Neuronal stem cell (in vitro differentiated cells): ENCODE data around the gene FCHSD1.

ENCODE experiments used
- DNase-seq: peaks from one replicate; pipeline ENCODE4 v3.0.0-alpha.2; 2013; ENCODE audit warnings: low spot score
- H2AFZ ChIP-seq: one replicate; pipeline ENCODE4 v1.6.1; 2013; ENCODE audit warnings: mild to moderate bottlenecking, low read length, inconsistent platforms
- H2AK5ac ChIP-seq: 2 replicates; pipeline ENCODE4 v1.6.1; 2013; ENCODE audit warnings: low read depth, mild to moderate bottlenecking, inconsistent platforms, low read length, moderate library complexity, mixed read lengths
- H2BK120ac ChIP-seq: 2 replicates; pipeline ENCODE4 v1.6.1; 2013; ENCODE audit warnings: low read depth, mild to moderate bottlenecking, inconsistent platforms, low read length, moderate library complexity, mixed read lengths
- H2BK12ac ChIP-seq: one replicate; pipeline ENCODE4 v1.6.1; 2013; ENCODE audit warnings: low read length, inconsistent platforms
- H2BK15ac ChIP-seq: 2 replicates; pipeline ENCODE4 v1.6.1; 2013; ENCODE audit warnings: mild to moderate bottlenecking, low read length, inconsistent platforms, mixed read lengths
- H2BK5ac ChIP-seq: one replicate; pipeline ENCODE4 v1.6.1; 2013; ENCODE audit warnings: inconsistent platforms, mild to moderate bottlenecking, low read length, moderate library complexity
- H3K14ac ChIP-seq: one replicate; pipeline ENCODE4 v1.6.1; 2013; ENCODE audit warnings: low read length, inconsistent platforms
- H3K18ac ChIP-seq: 2 replicates; pipeline ENCODE4 v1.6.1; 2013; ENCODE audit warnings: low read length, inconsistent platforms
- H3K23ac ChIP-seq: 2 replicates; pipeline ENCODE4 v1.6.1; 2013; ENCODE audit warnings: low read depth, mild to moderate bottlenecking, mixed read lengths, low read length, inconsistent platforms; ENCODE audit not compliant: poor library complexity
- H3K27ac ChIP-seq: replicated peaks from 3 replicates; pipeline ENCODE4 v1.5.1; 2013; ENCODE audit warnings: low read length, inconsistent platforms
- H3K27me3 ChIP-seq, 3 experiments: 2 replicates each; pipeline ENCODE4 v1.6.1; 2013; ENCODE audit warnings: low read length in 3 of 3, mild to moderate bottlenecking in 2 of 3, inconsistent platforms in 1 of 3, low read depth in 1 of 3, mixed read lengths in 1 of 3, moderate library complexity in 1 of 3; ENCODE audit not compliant: control insufficient read depth in 3 of 3, insufficient read depth in 3 of 3
- H3K36me3 ChIP-seq, 2 donors: replicated peaks in 1 of 2; 2 replicates each; pipeline ENCODE4 v1.6.1; 2013; ENCODE audit warnings: low read length in 2 of 2; ENCODE audit not compliant: control insufficient read depth in 2 of 2, insufficient read depth in 2 of 2
- H3K4ac ChIP-seq: 2 replicates; pipeline ENCODE4 v1.6.1; 2013; ENCODE audit warnings: inconsistent platforms, mild to moderate bottlenecking, low read length, moderate library complexity
- H3K4me1 ChIP-seq, 2 donors: 1 replicate in 1 of 2; 2 replicates in 1 of 2; pipeline ENCODE4 v1.6.1; 2013; ENCODE audit warnings: low read length in 2 of 2, low read depth in 1 of 2; ENCODE audit not compliant: control insufficient read depth in 2 of 2, insufficient read depth in 1 of 2
- H3K4me2 ChIP-seq: one replicate; pipeline ENCODE4 v1.6.1; 2013; ENCODE audit warnings: mild to moderate bottlenecking, low read length, inconsistent platforms; ENCODE audit not compliant: insufficient read depth, poor library complexity, severe bottlenecking
- H3K4me3 ChIP-seq, 2 donors: 2 replicates each; pipeline ENCODE4 v1.5.1; 2013; ENCODE audit warnings: low read length in 2 of 2, mild to moderate bottlenecking in 2 of 2, inconsistent platforms in 1 of 2, moderate library complexity in 1 of 2
- H3K79me1 ChIP-seq: one replicate; pipeline ENCODE4 v1.6.1; 2013; ENCODE audit warnings: low read depth, mild to moderate bottlenecking, inconsistent platforms, low read length, moderate library complexity
- H3K9ac ChIP-seq: one replicate; pipeline ENCODE4 v1.6.1; 2013; ENCODE audit warnings: mild to moderate bottlenecking, low read depth, low read length, inconsistent platforms; ENCODE audit not compliant: poor library complexity
- H3K9me3 ChIP-seq, 2 donors: replicated peaks in 1 of 2; 2 replicates each; pipeline versions ENCODE3 to v1.6.1; 2013; ENCODE audit warnings: low read length in 2 of 2, mild to moderate bottlenecking in 2 of 2, inconsistent platforms in 1 of 2, low read depth in 1 of 2, mixed read lengths in 1 of 2, moderate library complexity in 1 of 2; ENCODE audit not compliant: control insufficient read depth in 2 of 2, insufficient read depth in 1 of 2
- H4K8ac ChIP-seq: one replicate; pipeline ENCODE4 v1.6.1; 2013; ENCODE audit warnings: low read depth, mild to moderate bottlenecking, inconsistent platforms, low read length, moderate library complexity
- H4K91ac ChIP-seq: one replicate; pipeline ENCODE4 v1.6.1; 2013; ENCODE audit warnings: low read length, low read depth, mild to moderate bottlenecking, inconsistent platforms; ENCODE audit not compliant: poor library complexity
- WGBS, 2 donors: extraction: QIAGEN DNeasy Blood & Tissue Kit; methylation state at CpG; one replicate each; pipeline ENCODE4 v1.1.7; 2013; ENCODE audit warnings: missing lambda C conversion rate in 2 of 2, mixed read lengths in 1 of 2; ENCODE audit not compliant: insufficient read length in 2 of 2, insufficient replicate concordance in 1 of 2; ENCODE audit errors: extremely low coverage in 2 of 2; 5-methylcytosine and 5-hydroxymethylcytosine counted together

Gene FCHSD1

GRCh38 chr5:141647851-141648250 lies 3.4 kb downstream of the FCHSD1 start:
- H4K91ac ChIP-seq, result no peak overlapping the region
- no peak overlapping the region for H3K4ac ChIP-seq
- H3K23ac ChIP-seq, result no peak overlapping the region
- H3K4me3 ChIP-seq, result no peak overlapping the region
- no peak overlapping the region for H2BK5ac ChIP-seq
- H3K9ac ChIP-seq, result no peak overlapping the region
- no peak overlapping the region for H4K8ac ChIP-seq
- no peak overlapping the region for H2BK120ac ChIP-seq
- H3K4me1 ChIP-seq, result peaks cover 3 to 5% of the 10 kb centered on the region in 2 donors
- DNase-seq, result no peak
- no peaks in the 10 kb centered on the region for H3K79me1 ChIP-seq
- WGBS, 2 donors, result no CpG with 5 or more reads among the region's 3 CpGs
- no peaks in the 10 kb centered on the region for H3K9me3 ChIP-seq
- H2AK5ac ChIP-seq, result no peak overlapping the region
- H2BK12ac ChIP-seq, result no peak overlapping the region
- no peak overlapping the region for H2BK15ac ChIP-seq
- no peak overlapping the region for H2AFZ ChIP-seq
- H3K27ac ChIP-seq, result no peak overlapping the region
- H3K27me3 ChIP-seq, result no peaks in the 10 kb centered on the region
- no peak overlapping the region for H3K18ac ChIP-seq
- no peak overlapping the region for H3K4me2 ChIP-seq
- H3K36me3 ChIP-seq, result peaks cover 0 to 8% of the 10 kb centered on the region in 2 donors
- no peak overlapping the region for H3K14ac ChIP-seq

- Histone ChIP-seq H4K8ac (no peak overlapping the region), H2AFZ (no peak overlapping the region), H4K91ac (no peak overlapping the region), H3K23ac (no peak overlapping the region), H3K18ac (no peak overlapping the region), H2BK12ac (no peak overlapping the region), H3K4me2 (no peak overlapping the region), H3K27ac (no peak overlapping the region), H3K14ac (no peak overlapping the region), H3K4me1 (peaks cover 3 to 5% of the 10 kb centered on the region in 2 donors), H2BK120ac (no peak overlapping the region), H2BK15ac (no peak overlapping the region), H2AK5ac (no peak overlapping the region), H3K9ac (no peak overlapping the region), H3K4me3 (no peak overlapping the region), H3K4ac (no peak overlapping the region), H3K27me3 (no peaks in the 10 kb centered on the region), H3K36me3 (peaks cover 0 to 12% of the 10 kb centered on the region in 2 donors), H3K79me1 (no peaks in the 10 kb centered on the region), H3K9me3 (no peaks in the 10 kb centered on the region), H2BK5ac (no peak overlapping the region)
- no peak for DNase-seq
- WGBS, 2 donors, result no CpG with 5 or more reads among the region's 5 CpGs
Observed at GRCh38 chr5:141647242-141647641, 4.0 kb downstream of the FCHSD1 start.

GRCh38 chr5:141646026-141646425 lies 5.2 kb downstream of the FCHSD1 start:
- Histone ChIP-seq H2AK5ac (no peak overlapping the region), H2BK120ac (no peak overlapping the region), H3K23ac (no peak overlapping the region), H3K4me1 (peaks cover 0 to 5% of the 10 kb centered on the region in 2 donors), H3K27ac (no peak overlapping the region), H3K9me3 (no peaks in the 10 kb centered on the region), H3K9ac (no peak overlapping the region), H3K79me1 (no peaks in the 10 kb centered on the region), H3K4me2 (no peak overlapping the region), H3K4ac (no peak overlapping the region), H4K91ac (no peak overlapping the region), H3K27me3 (no peaks in the 10 kb centered on the region), H2BK12ac (no peak overlapping the region), H2BK15ac (no peak overlapping the region), H2BK5ac (no peak overlapping the region), H3K18ac (no peak overlapping the region), H3K14ac (no peak overlapping the region), H4K8ac (no peak overlapping the region), H3K4me3 (no peak overlapping the region), H3K36me3 (peaks cover 0 to 16% of the 10 kb centered on the region in 2 donors), H2AFZ (no peak overlapping the region)
- no CpG with 5 or more reads among the region's 6 CpGs for WGBS, 2 donors
- no peak for DNase-seq

- H3K4me1 ChIP-seq, result peaks cover 0 to 5% of the 10 kb centered on the region in 2 donors
Observed at GRCh38 chr5:141641634-141642267, 9.5 kb downstream of the FCHSD1 start.

More at GRCh38 chr5:141641634-141642267, 9.5 kb downstream of the FCHSD1 start:
- no peak overlapping the region for H3K23ac ChIP-seq
- no peak for DNase-seq
- no peak overlapping the region for H2BK120ac ChIP-seq
- no peak overlapping the region for H2BK5ac ChIP-seq
- H3K4me2 ChIP-seq, result no peak overlapping the region
- no peak overlapping the region for H2AK5ac ChIP-seq
- H3K9ac ChIP-seq, result no peak overlapping the region
- H3K27ac ChIP-seq, result no peak overlapping the region
- H3K4ac ChIP-seq, result no peak overlapping the region
- H4K91ac ChIP-seq, result no peak overlapping the region
- H3K14ac ChIP-seq, result no peak overlapping the region
- H4K8ac ChIP-seq, result no peak overlapping the region
- no peak overlapping the region for H2BK12ac ChIP-seq
- H3K36me3 ChIP-seq, result peaks cover 0 to 30% of the 10 kb centered on the region in 2 donors
- H3K9me3 ChIP-seq, result no peaks in the 10 kb centered on the region
- no peak overlapping the region for H3K4me3 ChIP-seq
- H3K79me1 ChIP-seq, result no peaks in the 10 kb centered on the region
- WGBS, 2 donors, result no CpG with 5 or more reads among the region's 2 CpGs
- H3K27me3 ChIP-seq, result peaks cover 0 to 9% (median 4%) of the 10 kb centered on the region in 3 experiments
- H3K18ac ChIP-seq, result no peak overlapping the region
- no peak overlapping the region for H2AFZ ChIP-seq
- no peak overlapping the region for H2BK15ac ChIP-seq
